ENCODE results near the gene PIMREG.

DNA sequence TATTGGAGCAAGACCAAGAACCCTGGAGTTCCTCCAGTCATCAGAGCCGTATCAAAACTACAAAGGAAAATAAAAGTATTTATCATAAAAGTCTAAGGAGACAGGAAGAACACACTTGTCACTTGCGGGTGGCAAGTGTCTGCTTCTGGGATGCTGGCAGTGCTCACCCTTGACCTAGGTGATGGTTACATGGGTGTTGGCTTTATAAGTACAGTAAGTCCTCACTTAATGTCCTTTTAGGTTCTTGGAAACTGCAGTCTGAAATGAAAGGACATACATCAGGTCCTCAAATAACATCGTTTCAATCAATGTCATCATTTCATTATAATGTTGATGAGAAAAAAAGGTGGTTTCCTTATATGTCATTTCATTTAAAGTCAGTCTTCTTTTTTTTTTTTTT, 6.3 kb upstream of the PIMREG start:
- TF ChIP-seq EZH2 (IDR thresholded peaks at IDR 0.05; ENCODE audit: insufficient read depth, poor library complexity, severe bottlenecking) = no peak
- TF ChIP-seq EZH2phosphoT487 (IDR thresholded peaks at IDR 0.05; ENCODE audit: insufficient read depth, low read depth) = no peak
